DMS 273 (cell line): ENCODE measurements around the gene EFCAB6.
"Not testable (repeated sequence)": the region's sequence is repeated elsewhere in the genome, so short reads cannot be mapped to it uniquely, and the experiment has no call there.

ENCODE experiments used
- DNase-seq: peaks from one replicate; lab custom pipeline; 2025; ENCODE audit not compliant: unreplicated experiment; lab: John Stamatoyannopoulos, UW

EFCAB6 gene

DNA sequence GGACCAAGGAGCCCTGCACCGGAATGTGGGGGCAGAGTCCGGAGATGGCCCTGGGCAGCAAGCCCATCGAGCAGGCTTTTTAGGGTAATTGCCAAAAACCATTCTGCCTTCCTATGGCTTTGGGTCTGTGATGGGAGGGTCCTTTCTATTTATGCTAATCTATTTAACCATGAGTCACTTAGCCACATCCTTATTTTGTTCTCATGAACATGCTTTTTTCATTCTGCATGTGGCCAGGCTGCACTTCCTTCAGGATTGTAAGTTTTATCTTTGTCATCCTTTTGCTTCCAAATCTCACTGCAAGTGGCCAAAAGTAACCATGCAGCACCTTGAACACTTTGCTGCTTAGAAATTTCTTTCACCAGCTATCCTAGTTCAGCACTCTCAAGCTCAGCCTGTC lies 88.3 kb downstream of the EFCAB6 start:
- no peak for DNase-seq

DNA sequence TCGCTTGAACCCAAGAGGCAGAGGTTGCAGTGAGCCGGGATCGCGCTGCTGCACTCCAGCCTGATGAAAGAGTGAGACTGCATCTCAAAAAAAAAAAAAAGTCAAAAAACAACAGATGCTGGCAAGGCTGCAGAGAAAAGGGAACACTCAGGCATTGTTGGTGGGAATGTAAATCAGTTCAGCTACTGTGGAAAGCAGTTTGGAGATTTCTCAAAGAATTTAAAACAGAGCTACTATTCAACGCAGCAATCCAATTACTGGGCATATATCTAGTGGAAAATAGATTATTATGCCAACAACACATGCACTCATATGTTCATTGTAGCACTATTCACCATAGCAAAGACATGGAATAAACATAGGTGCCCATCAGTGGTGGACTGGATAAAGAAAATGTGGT lies 89.7 kb downstream of the EFCAB6 start:
- no peak for DNase-seq

DNA sequence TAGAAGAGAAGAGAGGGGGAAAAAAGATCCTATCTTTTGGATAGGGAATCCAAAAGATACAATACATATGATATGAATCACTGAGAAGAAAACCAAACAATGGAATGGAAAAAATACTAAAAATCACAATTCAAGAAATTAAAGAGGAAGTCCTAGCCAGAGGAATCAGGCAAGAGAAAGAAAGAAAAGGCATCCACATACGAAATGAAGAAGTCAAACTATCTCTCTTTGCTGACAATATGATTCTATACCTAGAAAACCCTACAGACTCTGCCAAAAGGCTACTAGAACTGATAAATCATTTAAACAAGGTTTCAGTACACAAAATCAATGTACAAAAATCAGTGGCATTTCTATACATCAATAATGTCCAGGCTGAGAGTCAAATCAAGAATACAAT lies 91.4 kb downstream of the EFCAB6 start:
- DNase-seq: no peak

DNA sequence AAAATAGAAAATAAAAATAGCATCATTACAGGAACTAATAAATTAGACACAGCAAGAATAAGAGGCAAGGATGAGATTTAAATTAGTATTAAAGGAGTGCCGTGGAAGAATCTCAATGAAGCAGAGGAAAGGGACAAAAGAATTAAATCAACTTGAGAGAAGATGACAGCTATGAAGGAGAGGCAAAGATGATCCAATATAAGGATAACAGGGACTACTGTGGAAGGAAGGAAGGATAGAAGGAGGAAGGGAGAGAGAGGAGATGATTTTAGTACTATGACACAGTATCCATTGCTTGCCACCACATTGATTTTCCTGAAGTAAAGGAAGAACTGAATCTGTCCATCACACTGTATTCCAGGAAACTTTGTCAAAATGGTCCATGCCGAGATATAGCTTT lies 98.0 kb downstream of the EFCAB6 start:
- no peak for DNase-seq

DNA sequence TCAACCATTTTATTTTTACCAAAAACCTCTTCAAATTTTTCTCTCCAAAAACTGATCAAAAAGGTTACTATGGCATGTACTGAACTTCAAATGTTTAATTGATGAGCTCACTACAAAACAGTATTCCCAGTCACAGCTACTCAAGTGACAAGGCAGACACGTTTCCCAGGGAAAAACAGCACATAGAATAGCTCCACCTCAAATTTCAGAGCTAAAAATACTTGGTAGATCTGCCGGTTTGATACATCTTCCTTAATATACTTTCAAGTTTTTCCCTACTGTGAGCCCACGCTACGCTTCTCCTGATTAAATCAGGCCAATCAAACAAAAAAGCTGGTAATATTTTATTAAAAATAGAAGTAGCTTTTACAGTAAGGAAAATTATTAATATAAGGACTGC lies 100.4 kb downstream of the EFCAB6 start:
- no peak for DNase-seq

DNA sequence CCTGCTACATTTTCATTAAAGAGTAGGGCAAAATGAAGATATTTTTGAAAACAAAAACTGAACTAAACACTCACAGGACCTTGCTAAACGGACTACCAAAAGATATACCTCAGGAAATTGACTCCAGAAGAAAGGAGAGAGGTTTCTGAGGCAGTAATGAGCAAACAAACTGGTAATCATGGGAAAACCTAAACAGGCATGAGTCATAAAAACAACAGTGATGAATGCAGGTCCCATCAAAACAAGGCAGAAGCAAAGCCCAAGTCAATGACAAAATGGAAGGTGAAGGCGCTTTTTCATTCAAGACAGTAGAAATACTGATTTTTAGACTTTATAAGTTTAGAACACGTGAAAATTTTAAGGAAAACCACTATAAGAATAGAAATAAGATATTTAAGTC lies 104.5 kb downstream of the EFCAB6 start:
- DNase-seq: no peak

DNA sequence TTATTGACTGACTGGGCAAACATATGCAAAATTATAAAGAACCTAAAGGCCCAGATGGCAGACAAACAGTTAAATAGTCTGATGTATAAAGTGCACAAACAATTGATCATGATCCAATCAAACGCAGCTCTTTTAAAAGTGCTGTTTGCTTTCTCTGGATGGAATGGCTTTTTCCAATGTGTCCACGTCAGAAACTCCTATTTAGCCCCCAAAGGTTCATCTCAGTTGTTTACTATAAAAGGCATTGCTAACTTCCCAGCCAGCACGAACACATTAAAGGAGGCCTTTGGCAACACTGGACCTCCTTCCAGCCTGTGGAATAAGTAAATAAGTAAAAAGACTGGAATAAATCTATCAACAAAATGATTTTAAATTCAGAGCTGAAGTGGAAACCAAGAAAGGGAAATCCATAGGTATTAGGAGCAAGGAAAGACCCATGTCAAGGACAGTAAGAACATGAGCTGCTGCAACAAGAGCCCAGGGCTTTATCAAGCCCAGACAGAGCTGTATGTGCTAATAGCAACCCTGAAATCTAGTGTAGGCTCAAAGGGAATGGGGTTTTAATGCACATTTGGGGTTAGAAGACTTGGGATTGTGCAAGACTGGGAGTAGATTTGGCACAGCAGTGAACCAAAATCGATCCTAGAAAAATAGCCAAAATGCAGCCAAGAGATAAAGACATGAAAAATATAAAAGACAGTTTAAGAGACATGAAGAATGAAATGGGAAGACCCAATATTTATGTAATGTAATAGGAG lies 105.4 kb downstream of the EFCAB6 start:
- no peak for DNase-seq

DNA sequence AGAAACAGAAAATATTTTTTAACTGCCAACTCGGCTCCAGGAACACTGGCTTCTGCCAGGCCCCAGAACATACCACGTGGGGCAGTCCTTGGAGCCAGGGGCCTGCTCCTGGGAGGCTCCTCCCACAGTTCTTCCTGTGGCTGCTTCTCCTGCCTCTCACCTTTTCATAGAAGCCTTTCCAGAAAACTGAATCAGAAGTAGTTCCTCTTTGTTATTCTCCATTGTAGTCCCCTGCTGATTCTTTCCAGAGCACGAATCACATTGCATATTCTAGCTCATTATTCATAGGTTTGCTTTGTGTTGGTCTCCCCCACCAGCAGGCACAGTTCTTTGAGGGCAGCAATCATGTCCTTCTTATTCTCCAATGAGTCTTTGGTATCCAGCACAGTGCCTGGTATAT lies 106.0 kb downstream of the EFCAB6 start:
- no peak for DNase-seq

DNA sequence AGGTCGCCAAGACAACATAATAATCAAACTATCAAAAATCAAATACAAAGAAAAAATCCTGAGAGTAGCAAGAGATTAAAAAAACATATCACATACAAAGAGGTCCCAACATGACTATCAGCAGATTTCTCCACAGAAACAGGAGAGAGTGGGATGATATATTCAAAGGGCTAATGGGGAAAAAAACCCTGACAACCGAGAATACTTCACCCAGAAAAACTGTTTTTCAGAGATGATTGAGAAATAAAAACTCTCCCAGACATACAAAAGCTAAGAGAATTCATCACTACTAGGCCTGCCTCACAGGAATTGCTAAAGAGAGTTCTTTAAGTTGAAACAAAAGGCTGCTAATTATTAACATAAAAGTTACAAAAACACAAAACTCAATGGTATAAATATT lies 108.1 kb downstream of the EFCAB6 start:
- no peak for DNase-seq

DNA sequence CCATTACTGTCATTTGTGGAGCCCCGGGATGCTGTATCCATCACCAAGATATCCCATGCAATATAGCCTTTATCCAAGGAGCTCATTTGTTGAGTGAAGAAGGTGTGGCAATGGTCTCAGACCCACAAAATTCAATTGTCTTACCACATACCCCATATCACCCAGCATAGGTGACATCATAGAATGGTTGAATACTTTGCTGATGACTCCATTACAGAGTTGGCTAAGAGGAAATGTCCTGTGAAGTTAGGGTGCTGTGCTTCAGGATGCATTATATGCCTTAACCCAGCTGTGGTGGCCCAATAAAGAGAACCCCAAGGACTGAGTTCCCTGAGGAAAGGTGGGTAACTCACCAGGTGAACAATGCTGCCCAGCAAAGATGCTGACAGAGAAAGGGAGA lies 113.7 kb downstream of the EFCAB6 start:
- no peak for DNase-seq

DNA sequence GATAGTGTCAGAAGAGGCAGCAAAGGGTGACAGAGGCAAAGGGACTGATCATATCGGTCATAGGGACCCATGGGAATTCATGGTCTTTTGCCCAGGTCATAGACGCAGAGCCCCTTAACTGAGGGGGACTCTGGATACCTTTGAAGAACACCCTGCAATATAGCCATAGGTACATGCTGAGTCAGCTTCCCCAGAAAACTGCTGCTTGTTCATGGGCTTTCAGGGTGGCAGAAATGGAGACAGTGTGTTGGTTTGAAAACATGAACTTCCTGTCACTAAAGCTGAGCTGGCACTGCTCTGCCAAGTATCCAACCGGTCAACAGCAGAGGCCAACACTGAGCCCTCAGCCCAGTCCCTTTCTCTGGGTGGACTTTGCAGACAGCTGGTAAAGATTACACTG lies 114.2 kb downstream of the EFCAB6 start:
- no peak for DNase-seq

DNA sequence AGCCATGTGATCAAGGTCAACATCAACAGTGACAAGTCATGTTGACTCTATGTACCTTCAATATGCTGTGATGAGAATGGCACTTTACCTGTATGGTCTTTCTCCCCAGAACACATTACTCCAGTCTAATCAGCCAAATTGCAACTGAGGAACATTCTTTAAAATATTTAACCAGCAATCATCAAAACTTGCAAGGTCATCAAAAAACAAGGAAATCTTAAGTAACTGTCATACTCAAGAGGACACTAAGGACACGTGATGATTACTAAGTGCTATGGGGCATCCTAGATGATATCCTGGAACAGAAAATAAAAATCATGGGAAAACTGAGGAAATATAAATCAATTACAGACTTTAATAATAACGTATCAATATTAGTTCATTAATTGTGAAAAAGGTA lies 118.9 kb downstream of the EFCAB6 start:
- no peak for DNase-seq

DNA sequence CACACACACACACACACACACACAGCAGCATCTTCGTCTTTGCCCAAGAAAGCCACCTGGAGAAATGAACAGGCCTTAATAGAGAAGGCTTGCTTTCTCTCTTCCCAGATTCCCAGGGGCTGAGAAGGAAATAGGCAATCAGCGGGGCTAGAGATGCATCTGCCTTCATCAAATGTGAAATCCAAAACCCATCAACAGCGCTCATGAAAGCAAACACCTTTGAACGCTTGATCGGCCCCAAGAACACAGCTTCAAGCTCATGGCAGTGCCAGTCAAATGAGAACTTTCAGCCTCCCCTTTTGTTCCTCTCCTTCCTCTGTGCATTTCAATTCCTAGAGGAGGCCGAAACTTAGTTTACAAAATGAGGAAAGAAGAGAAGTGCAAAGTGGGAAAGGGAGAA lies 122.7 kb downstream of the EFCAB6 start:
- DNase-seq: no peak

DNA sequence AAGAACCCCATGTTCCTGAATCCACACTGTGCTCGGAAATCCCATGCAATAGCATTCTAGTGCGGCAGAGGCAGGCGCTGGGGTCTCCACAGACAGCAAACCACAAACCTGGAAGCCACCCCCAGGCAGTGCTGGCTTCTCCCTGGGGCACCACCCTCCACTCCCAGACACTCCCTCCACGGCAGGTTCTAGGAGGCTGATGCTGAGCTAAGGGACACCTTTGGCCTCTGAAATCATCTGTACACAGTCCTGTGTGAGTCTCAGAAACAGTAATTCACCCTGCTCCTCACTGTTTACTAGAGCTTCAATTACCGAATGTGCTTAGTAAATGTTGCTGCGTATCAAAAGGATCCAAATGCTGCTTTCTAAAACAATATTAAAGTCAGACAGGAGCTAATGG lies 129.3 kb downstream of the EFCAB6 start:
- DNase-seq: no peak

DNA sequence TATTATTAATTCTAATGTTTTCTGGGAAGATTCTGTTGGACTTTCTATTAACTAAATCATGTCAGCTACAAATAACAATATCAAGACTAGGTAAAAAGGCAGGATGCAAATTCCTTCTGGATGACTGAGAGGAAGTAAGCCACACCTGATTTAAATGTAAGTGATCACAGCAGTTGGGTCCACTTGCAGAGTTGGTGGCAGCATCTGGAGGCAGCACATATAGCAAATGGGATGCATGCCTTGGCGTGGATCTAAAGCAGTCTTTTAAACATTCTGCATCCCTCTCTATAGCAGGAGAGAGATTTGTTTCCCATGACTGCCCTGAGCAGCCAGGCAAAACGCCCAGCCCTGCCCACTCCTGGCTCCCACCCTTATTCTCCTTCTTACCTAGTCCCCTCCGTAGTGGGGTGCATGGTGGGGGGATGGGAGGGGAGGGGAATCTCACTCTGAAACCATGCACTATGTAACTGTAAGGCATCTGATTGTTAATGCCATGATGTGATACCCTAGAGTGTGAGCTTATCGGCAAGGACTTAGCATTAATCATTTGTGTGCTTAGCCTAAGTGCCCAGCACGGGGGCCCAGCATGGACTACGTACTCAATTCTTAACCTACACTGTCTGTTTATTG lies 130.3 kb downstream of the EFCAB6 start:
- DNase-seq: no peak

DNA sequence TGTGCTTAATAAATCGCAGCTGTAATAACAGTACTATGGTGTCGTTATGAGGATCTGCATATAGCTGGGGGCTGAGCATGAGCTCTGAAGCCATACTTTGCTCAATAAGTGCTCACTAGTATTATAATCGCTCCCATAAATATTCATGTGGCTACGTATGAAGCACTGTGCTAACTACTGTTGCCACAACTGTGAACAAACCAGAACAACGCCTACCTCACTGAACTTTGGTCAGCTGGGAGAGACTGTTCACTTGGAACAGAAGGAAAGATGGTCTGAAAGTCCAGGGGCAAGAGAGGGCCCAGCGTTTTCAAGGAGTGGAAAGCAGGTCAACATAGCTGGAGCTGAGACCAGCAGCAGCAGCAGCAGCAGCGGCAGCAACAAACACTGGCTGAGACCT lies 141.6 kb downstream of the EFCAB6 start:
- DNase-seq: no peak

DNA sequence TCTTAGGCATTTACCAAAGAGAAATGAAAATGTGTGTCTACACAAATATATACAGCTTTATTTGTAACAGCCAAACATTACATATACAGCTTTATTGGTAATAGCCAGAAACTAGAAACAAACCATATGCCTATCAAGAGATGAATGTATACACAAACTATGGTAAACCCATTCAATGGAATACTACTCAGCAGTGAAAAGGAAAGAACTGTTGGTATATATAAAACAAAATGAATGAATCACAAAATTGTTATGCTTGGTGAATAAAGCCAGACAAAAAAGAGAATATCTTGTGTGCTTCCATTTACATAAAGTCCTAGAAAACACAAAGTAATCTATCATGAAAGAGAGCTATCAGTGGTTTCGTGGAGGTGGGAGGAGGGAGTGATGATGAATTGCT lies 142.9 kb downstream of the EFCAB6 start:
- no peak for DNase-seq

DNA sequence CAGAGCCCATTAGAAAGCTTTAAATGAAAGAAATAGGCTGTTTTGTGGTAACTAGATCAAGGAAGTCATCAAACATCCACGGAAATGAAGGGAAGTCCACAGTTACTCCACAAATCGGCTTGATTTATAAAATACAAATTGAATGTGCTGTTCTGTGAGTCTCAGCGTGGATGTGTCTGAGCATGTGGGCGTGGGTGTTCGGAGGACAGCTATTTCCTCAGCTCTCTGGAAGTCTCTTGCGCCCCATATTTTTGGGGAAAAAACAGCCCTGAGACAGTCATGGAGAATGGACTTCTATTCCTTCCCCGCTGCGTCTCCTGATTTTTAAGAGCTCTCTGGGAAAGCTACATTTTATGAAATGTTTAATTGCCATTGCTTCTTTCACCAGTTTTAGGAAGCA lies 144.4 kb downstream of the EFCAB6 start:
- no peak for DNase-seq

DNA sequence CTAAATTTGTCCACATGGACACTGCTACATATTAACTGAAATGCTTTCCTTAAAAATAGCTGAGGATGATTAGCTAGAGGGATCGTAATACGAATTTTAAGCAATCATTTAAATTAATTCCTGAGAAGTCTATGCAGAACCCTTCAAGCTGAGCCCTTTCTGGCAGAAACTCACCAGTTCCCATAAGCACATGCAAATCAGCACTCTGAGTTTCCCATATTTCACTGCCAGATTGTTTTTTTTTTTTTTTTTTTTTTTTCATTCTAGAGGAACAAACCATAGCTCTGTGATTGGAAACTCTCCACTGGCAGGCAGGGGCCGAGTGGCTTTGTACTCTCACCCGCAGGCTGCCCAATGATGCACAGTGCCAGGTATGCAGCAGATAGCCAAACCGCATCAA lies 145.6 kb downstream of the EFCAB6 start:
- DNase-seq: no peak

DNA sequence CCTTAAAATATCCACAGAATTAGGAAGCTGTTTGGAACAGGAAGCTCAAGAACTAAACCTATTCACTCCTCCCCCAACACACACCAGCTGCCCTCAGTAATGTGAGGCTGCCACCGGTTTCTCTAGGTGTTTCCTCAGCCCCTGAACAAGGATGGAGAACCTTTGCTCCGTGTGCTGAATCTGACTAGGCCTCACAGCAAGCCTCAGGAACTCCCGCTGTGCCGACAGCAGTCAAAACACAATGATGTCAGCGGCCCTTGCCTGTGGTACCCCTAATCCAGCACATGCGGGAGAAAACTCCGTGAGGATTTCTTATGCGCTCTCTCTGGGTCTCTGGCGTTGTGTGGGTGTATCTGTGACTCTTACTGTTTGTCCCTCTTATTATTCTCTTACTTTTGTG lies 153.3 kb downstream of the EFCAB6 start:
- no peak for DNase-seq

DNA sequence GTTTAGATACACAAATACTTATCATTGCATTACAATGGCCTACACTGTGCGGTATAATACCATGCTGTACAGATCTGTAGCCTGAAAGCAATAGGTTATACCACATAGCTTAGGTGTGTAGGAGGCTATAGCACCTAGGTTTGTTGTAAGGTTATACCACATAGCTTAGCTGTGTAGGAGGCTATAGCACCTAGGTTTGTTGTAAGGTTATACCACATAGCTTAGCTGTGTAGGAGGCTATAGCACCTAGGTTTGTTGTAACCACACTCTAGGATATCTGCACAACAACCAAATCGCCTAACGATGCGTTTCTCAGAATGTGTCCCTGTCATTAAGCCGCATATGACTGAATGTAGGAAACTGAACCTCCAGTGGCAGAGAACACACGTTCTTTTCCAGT lies 155.5 kb downstream of the EFCAB6 start:
- DNase-seq: not testable (repeated sequence)

DNA sequence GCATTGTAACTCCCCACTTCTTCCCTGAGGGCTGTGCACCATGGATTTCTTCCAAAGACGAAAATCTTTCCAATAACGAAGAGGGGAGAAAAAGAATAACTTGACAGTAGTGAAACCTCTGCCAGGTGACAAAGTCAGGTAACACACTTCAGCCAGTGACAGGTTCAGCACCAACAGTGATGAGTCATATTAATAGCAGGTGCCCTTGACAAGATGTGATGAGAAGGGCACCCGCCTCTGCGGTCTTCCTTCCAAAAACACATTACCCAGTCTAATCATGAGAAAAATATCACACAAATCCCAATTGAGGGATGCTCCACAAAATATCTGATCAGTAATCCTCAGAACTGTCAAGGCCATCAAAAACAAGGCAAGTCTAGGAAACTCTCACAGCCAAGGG lies 157.8 kb downstream of the EFCAB6 start:
- no peak for DNase-seq

DNA sequence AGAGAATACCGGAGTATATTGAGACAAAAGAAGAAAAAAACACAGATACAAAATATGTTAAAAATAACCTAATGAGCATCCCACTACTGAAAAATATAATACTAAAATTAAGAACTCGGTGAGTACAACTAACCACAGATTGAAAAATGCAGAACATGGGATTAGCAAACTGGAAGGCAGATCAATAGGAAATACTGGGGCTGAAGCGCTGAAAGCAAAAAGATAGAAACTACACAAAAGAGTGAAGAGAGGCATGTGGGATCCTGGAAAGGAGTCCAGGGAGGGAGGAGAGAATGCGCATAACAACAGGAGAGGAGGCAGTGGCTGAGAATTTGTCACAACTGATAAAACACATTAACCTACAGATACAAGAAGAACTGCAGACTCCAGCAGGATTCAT lies 159.3 kb downstream of the EFCAB6 start:
- DNase-seq: no peak
